Hypothalamus (tissue), 51 donors: ENCODE data around the gene PCCB.
"Not testable (repeated sequence)": the region's sequence is repeated elsewhere in the genome, so short reads cannot be mapped to it uniquely, and the experiment has no call there.

ENCODE experiments used
- DNase-seq, 51 donors: peaks; one replicate each; lab custom pipeline; 2025; lab: John Stamatoyannopoulos, UW

PCCB gene

DNA sequence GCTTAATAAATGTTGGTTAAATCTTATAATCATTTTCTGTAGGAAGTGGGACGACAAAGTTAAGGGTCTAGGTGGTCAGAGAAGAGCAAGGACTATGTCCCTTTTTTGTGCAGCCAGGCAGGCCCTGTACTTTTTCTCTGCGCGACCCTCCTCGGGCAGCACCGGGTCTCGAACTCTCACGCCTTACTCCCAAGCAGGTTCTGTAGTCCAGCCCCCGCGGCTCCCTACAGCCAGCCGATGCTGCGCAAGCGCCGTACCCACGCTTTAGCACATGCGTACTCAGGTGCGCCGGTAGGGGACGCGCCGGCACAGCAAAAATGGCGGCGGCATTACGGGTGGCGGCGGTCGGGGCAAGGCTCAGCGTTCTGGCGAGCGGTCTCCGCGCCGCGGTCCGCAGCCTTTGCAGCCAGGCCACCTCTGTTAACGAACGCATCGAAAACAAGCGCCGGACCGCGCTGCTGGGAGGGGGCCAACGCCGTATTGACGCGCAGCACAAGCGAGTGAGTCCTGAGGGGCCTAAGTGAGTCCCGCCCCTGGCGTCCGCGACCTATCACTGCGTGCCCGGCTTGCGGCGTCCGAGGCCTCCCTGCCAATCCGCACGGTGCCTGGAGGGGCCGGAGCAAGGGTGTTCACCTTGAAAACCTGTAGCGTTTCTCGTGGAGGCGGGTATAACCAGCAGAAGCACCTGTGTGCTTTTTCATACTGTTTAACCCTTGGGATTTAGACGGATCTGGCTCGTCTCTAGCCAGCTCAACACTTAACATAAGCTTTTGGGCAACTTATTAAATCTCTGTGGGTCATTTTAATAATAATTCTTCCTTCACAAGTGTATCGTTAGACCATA is at the start of gene PCCB:
TSS of gene PCCB (plus strand) at position 282 of the 844 bp plus-strand sequence. CDS start at position 318, 36 bp downstream.
- DNase-seq, result peak; percentile 69 to 99 (median 88)

- DNase-seq, result no peak
These were observed 42.5 kb upstream of the PCCB start for GRCh38 chr3:136207489-136208115.

DNA sequence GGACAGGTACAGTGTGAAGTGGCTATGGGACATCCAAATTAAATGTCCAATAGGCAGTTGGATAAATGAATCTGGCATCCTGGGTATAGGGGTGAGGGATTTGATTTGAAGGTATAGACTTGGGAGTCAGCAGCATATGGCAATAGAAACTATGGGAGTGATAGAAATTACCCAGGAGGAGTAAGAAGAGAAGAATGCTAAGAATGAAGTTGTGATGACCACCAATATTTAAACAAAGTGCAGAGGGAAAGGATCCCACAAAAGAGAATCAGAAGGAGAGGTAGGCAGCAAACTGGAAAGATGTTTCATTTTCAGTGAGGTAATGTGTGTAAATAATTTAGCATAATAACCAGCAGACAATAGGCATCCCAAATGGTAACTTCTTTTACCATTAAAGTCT is 40.2 kb upstream of the PCCB start:
- DNase-seq, result no peak

DNA sequence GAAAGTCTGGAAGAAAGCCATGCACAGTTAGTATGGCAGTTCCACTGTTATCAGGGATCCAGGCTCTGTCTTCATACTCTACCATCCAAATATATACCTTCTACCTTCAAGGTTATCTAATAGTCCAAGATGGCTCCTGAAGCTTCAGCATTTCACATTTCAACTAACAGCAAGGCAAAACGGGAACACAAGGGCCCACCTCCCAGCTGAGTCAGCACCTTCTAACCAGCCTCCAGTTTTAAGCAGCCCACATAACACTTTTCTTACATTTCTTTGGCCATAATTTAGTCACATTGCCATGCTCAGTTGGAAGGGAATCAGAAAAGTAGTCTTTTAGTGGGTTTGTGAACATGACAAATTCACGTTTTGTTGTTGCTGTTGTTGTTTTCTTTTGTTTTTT is 38.6 kb upstream of the PCCB start:
- no peak for DNase-seq

- not testable (repeated sequence) for DNase-seq
These were observed 27.4 kb upstream of the PCCB start for GRCh38 chr3:136222746-136223145.

DNA sequence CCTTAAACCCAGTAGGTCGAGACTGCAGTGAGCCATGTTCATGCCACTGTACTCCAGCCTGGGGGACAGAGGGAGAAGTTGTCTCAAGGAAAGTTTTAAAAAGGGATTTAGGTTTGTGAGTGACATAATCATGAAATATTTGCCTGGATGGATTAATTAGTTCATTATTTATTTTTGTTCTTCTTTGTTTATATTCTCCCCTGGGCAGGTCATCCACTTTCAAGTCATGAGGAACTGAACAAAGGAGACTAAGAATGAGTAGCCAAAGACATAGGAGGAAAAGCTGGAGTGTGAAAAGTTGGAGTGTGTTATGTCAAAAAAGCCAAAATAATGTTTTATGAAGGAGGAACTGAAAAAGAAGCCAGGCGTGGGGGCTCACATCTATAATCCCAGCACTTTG is 17.7 kb upstream of the PCCB start:
- DNase-seq, result no peak

DNA sequence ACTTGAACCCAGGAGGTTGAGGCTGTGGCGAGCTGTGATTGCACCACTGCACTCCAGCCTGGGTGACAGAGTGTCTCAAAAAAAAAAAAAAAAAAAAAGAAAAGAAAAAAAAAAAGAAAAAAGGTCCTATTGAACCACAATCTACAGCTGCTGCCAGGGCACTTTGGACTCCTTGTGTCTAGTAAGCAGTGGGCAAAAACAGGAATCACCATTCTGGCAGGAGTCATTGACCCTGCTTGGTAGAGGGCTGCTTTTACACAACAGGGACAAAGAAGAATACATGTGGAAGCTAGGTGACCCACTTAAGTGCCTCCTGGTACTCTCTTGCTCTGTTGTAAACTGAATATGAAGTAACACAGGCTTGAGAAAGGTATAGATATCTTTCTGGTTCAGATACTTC is 14.6 kb upstream of the PCCB start:
- DNase-seq, result no peak

DNA sequence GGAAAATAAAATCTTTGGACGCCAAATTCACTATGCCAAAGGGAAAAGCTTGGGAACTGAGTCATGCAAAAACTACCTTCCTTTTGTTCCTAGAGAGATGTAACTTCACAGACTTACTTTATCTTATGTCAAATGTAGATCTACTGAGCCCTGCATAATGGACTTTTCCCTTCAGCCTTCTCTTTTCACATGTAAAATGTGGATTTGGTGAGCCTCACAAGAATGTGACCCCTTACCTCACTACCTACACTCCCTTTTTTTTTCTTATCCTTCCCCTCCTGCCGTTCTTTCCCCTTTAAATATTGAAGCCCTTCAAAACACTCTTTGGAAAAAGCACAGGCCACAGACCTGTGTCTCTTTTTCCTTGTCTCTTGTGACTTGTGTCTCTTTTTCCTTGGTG is 14.0 kb upstream of the PCCB start:
- no peak for DNase-seq

DNA sequence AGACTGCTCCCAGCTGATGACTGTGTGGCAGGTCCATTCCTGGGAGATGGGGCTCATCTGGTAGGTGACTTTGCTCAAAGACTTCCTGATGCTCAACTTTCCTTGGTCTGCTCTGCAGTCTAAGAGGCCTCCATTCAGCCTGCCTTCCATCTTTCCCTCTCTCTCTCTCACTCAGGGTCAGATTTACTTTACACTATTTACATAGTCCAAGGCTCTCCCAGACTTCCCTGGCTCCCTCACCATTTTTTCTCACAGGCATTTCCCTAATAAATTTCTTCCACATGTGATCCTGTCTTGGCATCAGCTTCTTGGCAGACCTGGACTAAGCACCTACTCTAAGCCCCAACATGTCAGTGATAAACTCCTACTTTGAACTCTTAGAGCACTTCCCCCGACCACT is 13.0 kb upstream of the PCCB start:
- DNase-seq, result no peak

DNA sequence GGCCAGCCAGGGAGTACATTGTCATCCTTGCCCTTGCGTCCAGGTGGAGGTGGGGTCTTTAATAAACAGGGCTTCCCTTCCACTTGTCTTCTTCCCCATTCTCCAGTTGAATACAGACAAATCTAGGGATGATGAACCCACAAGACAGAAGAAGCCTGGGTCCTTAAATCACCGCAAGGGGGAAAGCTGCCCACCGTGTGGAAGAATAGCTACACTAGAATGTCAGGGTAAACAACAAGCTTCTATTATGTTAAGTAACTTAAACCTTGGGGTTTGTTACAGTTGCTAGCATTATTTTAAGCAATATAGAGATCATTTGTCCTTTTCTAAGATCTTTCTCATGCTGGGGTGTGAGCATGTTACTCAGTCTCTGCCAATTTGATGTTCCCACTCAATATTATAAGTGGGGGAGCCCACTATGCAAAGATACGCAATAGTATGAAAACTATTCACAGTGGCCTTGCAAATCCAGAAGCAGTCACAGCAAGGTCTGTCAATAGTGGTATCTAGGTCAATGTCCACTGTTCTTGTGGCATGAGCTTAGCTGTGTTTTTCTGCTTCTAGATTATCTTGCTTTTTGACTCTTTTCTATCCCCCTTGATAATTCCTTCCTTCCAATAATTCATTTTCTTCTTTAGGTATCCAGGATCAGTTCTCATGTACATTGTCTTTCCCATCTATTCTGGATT is 12.0 kb upstream of the PCCB start:
- no peak for DNase-seq

GRCh38 chr3:136239094-136239493 is 11.0 kb upstream of the PCCB start:
- no peak for DNase-seq

GRCh38 chr3:136245691-136246090 is 4.4 kb upstream of the PCCB start:
- no peak for DNase-seq

DNA sequence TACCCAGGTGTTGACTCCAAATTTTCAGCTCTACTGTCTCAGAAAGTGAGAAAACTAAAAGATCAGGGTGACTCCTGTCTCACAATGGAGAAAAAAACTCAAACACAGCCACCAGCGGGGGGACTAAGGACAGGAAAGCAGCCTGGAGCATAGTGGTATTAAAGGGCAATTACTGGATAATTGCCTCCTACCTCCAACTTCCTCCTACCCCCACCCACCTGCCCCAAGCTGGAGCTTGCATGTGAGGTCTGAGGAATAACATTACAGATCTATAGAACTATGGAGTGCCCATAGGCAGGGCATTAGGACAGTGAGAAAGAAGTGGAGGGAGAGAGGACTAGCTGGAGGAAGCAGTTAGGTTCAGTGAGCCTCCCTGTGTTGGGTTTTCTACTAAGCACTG is 2.7 kb upstream of the PCCB start:
- DNase-seq, result no peak

DNA sequence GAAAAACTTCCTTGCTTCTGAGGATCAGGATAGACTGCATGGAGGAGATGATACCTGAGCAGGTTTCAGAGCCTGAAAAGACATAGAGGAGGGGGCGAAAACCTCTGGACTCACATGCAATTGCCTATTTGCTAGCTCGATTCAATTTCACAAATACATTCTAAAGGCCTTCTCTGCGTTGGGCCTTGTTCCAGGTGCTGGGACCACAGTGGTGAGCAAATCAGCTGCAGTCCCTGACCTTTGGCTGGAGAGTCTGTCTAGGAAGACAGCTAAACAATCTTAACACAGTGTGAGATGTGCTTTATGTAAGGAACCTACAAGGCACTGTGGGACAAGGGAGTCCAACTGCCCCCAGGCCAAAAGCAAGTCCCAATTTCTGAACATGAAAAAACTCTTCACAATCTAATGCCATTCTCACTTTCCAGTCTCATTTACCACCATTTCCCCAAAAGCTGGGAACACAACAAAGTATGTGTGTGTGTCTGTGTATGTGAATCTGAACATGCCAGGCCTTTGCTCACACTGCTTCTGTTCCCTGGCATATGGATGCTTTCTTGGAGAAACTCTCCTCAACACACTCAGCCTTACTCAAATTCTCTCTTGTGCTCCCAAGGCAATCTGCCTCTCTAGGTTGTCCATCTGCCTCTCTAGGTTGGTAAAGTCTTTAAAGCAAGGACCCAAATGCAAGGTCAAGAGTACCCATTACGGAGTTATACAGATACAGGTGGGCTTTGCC is 2.1 kb upstream of the PCCB start:
- DNase-seq, result no peak

DNA sequence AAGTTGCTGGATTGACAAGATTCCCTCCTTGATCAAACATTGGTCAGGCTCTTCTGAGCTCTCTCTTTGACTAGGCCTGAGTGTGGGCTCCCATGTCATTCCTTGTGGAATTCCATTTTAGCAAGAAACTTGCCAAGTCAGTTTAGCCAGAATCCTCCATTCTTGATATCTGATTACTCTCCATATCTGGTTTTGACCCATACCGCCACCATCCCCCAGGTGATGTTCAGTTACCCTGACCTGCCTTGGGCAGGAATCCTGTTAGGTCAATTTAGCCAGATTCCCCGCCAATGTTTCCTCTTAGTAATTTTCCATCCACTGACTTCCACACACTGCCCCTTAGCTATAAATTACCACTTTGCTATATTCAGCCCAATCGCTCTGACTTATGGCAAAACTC is 1.0 kb upstream of the PCCB start:
- no peak for DNase-seq

- DNase-seq, result no peak
These were observed 547 bp upstream of the PCCB start for GRCh38 chr3:136249593-136249992.

GRCh38 chr3:136250903-136251460 is 842 bp downstream of the PCCB start:
- peak in 50 of 51 donors; percentile 11 to 87 (median 56) for DNase-seq

GRCh38 chr3:136251511-136251910 is 1.4 kb downstream of the PCCB start:
- no peak for DNase-seq

GRCh38 chr3:136255672-136256406 is 5.7 kb downstream of the PCCB start:
- DNase-seq, result peak in 24 of 51 donors; percentile 1 to 72 (median 34)

DNA sequence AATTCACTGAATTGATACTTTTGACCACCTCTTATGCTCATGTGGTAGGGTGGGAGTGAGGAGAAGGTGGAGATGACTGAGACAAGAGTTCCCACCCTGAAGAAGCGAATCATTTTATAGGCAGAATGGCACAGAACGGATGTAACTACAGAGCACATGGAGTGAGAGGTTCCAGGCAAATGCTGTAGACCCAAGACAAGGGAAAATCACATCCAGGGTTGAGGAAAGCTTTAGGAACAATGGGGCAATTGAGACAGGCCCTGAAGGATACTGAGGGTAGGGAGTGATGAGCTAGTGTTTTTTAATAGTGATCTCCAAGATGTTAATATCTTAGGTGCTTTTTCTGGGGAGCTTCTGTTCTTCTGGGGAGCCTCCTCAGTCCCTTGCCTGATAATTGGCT is 8.1 kb downstream of the PCCB start:
- peak in 1 of 51 donors; percentile 6 for DNase-seq
